ENCODE results near the gene IMMP2L.

Gene IMMP2L

GRCh38 chr7:111392294-111392693, 170.0 kb downstream of the IMMP2L start:
- peak overlapping the region; percentile 29 for H3K4me2 ChIP-seq (ENCODE audit: low read depth, low read length, poor library complexity, severe bottlenecking)
- TF ChIP-seq, protein P1, sequence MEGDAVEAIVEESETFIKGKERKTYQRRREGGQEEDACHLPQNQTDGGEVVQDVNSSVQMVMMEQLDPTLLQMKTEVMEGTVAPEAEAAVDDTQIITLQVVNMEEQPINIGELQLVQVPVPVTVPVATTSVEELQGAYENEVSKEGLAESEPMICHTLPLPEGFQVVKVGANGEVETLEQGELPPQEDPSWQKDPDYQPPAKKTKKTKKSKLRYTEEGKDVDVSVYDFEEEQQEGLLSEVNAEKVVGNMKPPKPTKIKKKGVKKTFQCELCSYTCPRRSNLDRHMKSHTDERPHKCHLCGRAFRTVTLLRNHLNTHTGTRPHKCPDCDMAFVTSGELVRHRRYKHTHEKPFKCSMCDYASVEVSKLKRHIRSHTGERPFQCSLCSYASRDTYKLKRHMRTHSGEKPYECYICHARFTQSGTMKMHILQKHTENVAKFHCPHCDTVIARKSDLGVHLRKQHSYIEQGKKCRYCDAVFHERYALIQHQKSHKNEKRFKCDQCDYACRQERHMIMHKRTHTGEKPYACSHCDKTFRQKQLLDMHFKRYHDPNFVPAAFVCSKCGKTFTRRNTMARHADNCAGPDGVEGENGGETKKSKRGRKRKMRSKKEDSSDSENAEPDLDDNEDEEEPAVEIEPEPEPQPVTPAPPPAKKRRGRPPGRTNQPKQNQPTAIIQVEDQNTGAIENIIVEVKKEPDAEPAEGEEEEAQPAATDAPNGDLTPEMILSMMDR (conservative IDR thresholded peaks at IDR 0.05; ENCODE audit: low read length), result no peak
- TF ChIP-seq EZH2phosphoT487 (IDR thresholded peaks at IDR 0.05; ENCODE audit: borderline replicate concordance), result no peak

GRCh38 chr7:111390000-111390399, 172.3 kb downstream of the IMMP2L start:
- no peaks in the 10 kb centered on the region for H3K9me2 ChIP-seq (replicated peaks; ENCODE audit: low read depth, low read length)

More at GRCh38 chr7:111392294-111392693, 170.0 kb downstream of the IMMP2L start:
- Histone ChIP-seq H3K9me2 (replicated peaks; ENCODE audit: low read depth, low read length) (no peaks in the 10 kb centered on the region), H3K9ac (ENCODE audit: low read depth, low read length, poor library complexity, severe bottlenecking) (no peak overlapping the region), H3K36me3 (ENCODE audit: insufficient read depth, low read length) (no peaks in the 10 kb centered on the region), H3K4me1 (ENCODE audit: insufficient read depth, low read length, poor library complexity, severe bottlenecking) (peaks cover 24% of the 10 kb centered on the region), H3F3A (ENCODE audit: low read depth) (peaks cover 2% of the 10 kb centered on the region; the same call in 1 of the 2 replicates), H2AFZ (ENCODE audit: low read length) (no peak overlapping the region), H3K4me3 (ENCODE audit: low read length, poor library complexity, severe bottlenecking) (no peak overlapping the region), H4K20me1 (ENCODE audit: insufficient read depth, low read length, poor library complexity, severe bottlenecking) (no peaks in the 10 kb centered on the region), H3K79me2 (ENCODE audit: insufficient read depth, low read length) (no peaks in the 10 kb centered on the region), H3K9me3 (ENCODE audit: insufficient read depth, low read depth, low read length) (no peaks in the 10 kb centered on the region; the same call in 1 of the 2 replicates), H3K27me3 (ENCODE audit: insufficient read depth, low read length, poor library complexity, severe bottlenecking) (no peaks in the 10 kb centered on the region)

DNA sequence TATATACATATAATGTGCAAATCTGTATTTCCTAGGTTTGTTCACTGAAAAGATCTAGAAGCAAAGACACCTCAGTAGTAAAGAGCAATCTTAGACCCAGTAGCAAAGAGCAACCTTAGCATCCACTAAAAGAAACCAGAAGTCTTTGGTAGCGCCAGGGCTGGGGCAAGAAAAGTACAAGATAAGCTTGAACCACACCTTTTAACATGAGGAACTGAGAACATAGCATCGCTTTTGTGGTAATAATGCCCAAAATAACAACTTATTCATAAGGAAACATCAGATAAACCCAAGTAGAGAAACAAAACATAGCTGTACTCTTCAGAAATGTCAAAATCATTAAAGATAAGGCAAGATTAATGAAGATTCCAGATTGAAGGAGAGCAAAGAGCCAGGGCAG, 173.4 kb downstream of the IMMP2L start:
- Histone ChIP-seq H3K9me2 (replicated peaks; ENCODE audit: low read depth, low read length) (no peaks in the 10 kb centered on the region), H3K4me3 (ENCODE audit: low read length, poor library complexity, severe bottlenecking) (no peak overlapping the region)

More at GRCh38 chr7:111390000-111390399, 172.3 kb downstream of the IMMP2L start:
- Histone ChIP-seq H3K9me3 (ENCODE audit: insufficient read depth, low read depth, low read length) (no peaks in the 10 kb centered on the region; the same call in 1 of the 2 replicates), H2AFZ (ENCODE audit: low read length) (no peak overlapping the region), H3K4me1 (ENCODE audit: insufficient read depth, low read length, poor library complexity, severe bottlenecking) (peaks cover 47% of the 10 kb centered on the region), H3K79me2 (ENCODE audit: insufficient read depth, low read length) (no peaks in the 10 kb centered on the region), H3K27me3 (ENCODE audit: insufficient read depth, low read length, poor library complexity, severe bottlenecking) (no peaks in the 10 kb centered on the region), H3K9ac (ENCODE audit: low read depth, low read length, poor library complexity, severe bottlenecking) (no peak overlapping the region), H3F3A (ENCODE audit: low read depth) (peaks cover 11% of the 10 kb centered on the region; the same call in 1 of the 2 replicates), H3K4me2 (ENCODE audit: low read depth, low read length, poor library complexity, severe bottlenecking) (no peak overlapping the region), H3K4me3 (ENCODE audit: low read length, poor library complexity, severe bottlenecking) (no peak overlapping the region), H4K20me1 (ENCODE audit: insufficient read depth, low read length, poor library complexity, severe bottlenecking) (no peaks in the 10 kb centered on the region), H3K36me3 (ENCODE audit: insufficient read depth, low read length) (no peaks in the 10 kb centered on the region)
- no peak for TF ChIP-seq EZH2phosphoT487 (IDR thresholded peaks at IDR 0.05; ENCODE audit: borderline replicate concordance)
- TF ChIP-seq, protein P1 (conservative IDR thresholded peaks at IDR 0.05; ENCODE audit: low read length), result no peak

More for the DNA sequence above, 173.4 kb downstream of the IMMP2L start:
- Histone ChIP-seq H3K79me2 (ENCODE audit: insufficient read depth, low read length) (no peaks in the 10 kb centered on the region), H3K4me2 (ENCODE audit: low read depth, low read length, poor library complexity, severe bottlenecking) (no peak overlapping the region), H4K20me1 (ENCODE audit: insufficient read depth, low read length, poor library complexity, severe bottlenecking) (no peaks in the 10 kb centered on the region), H2AFZ (ENCODE audit: low read length) (no peak overlapping the region), H3K27me3 (ENCODE audit: insufficient read depth, low read length, poor library complexity, severe bottlenecking) (no peaks in the 10 kb centered on the region), H3K36me3 (ENCODE audit: insufficient read depth, low read length) (no peaks in the 10 kb centered on the region), H3K9ac (ENCODE audit: low read depth, low read length, poor library complexity, severe bottlenecking) (no peak overlapping the region), H3K4me1 (ENCODE audit: insufficient read depth, low read length, poor library complexity, severe bottlenecking) (peaks cover 58% of the 10 kb centered on the region), H3K9me3 (ENCODE audit: insufficient read depth, low read depth, low read length) (no peaks in the 10 kb centered on the region; the same call in 1 of the 2 replicates), H3F3A (ENCODE audit: low read depth) (peaks cover 15% of the 10 kb centered on the region; the same call in 1 of the 2 replicates)
- no peak for TF ChIP-seq EZH2phosphoT487 (IDR thresholded peaks at IDR 0.05; ENCODE audit: borderline replicate concordance)
- TF ChIP-seq, protein P1 (conservative IDR thresholded peaks at IDR 0.05; ENCODE audit: low read length), result no peak

All from Loucy (cell line).